Activated T-helper 2 cell treated with anti-CD3 and anti-CD28 coated beads, Interferon-gamma antibody, Interleukin-2, Interleukin-4, amounts not matched to agents 10 μg/mL and 5 μg/mL and 100 μg/mL, durations not matched to agents 14 hours and 24 hours and 36 hours (primary cell): ENCODE data around the gene ZNF385D. TPM values are rescaled to one million over a fixed set of nuclear protein-coding genes. Genes with fewer than 3 reads are reported as not detected.

ENCODE experiments used
- DNase-seq: peaks from one replicate; pipeline ENCODE4 v3.0.0; 2021; ENCODE audit warnings: low spot score
- H3K27ac Mint-ChIP-seq: one replicate; pipeline ENCODE4 v1.8.0; 2021; ENCODE audit warnings: mixed read lengths
- H3K27me3 Mint-ChIP-seq: one replicate; pipeline ENCODE4 v1.8.0; 2021; ENCODE audit warnings: low read depth, mixed read lengths
- H3K36me3 Mint-ChIP-seq: one replicate; pipeline ENCODE4 v1.8.0; 2021; ENCODE audit warnings: low read depth, mixed read lengths
- H3K4me1 Mint-ChIP-seq: one replicate; pipeline ENCODE4 v1.8.0; 2021; ENCODE audit warnings: low read depth, mixed read lengths
- H3K4me3 Mint-ChIP-seq: one replicate; pipeline ENCODE4 v1.8.0; 2021; ENCODE audit warnings: low read depth, mild to moderate bottlenecking, moderate library complexity, mixed read lengths
- H3K9me3 Mint-ChIP-seq: one replicate; pipeline ENCODE4 v1.8.0; 2021; ENCODE audit warnings: mixed read lengths
- intact Hi-C: fragments of 100-400 bp; cut with micrococcal nuclease; formaldehyde crosslinking; loops from one replicate; pipeline ENCODE4 v1.15.1; 2023
- total RNA-seq: library from RNA; stranded (reverse); gene quantifications from 2 replicates; pipeline ENCODE4 v1.2.3, GENCODE V29; 2022

The ZNF385D gene
- total RNA-seq, 1 donor from 2014 or later = not detected

DNA sequence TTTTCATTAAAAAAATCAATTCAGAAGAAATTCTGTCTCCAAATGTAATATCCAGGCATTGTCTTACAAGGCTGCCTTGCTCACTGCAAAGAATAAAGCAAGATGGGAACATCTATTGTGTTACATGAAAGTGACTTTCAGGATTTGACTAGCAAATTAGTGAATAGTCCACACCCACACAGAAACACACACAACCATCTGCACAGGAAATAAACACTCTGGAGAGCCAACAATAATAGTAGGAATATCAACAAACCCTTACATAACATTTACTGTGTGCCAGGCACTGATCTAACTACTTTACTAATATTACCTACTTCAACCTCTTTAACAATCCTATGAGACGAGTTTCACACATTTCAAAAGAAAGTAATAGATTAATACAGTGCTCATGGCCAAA, 28.9 kb upstream of the ZNF385D start:
- Mint-ChIP-seq H3K36me3 (no peaks in the 10 kb centered on the region), H3K4me1 (no peaks in the 10 kb centered on the region), H3K27me3 (no peaks in the 10 kb centered on the region), H3K27ac (no peak overlapping the region), H3K9me3 (peaks cover 17% of the 10 kb centered on the region), H3K4me3 (no peak overlapping the region)
- no peak for DNase-seq
- intact Hi-C loops = no loop called here

DNA sequence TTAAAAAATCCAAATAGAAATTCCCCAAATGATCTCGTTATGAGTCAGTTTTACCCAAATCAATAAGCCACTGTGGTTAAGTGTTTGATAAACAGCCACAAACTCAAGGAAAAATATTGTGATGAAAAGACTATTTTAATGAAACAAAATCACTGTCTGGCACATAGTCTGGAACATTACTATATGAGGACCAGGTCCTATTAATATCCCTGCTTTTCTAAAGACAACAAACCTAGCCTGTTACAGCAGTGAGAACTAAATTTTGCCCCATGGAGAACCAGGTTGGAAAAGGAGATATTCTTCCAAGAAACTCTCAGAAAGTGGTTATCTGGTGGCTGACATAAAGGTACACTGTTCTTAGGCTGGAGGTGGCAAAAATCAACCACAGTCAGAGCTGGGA, 27.7 kb upstream of the ZNF385D start:
- intact Hi-C loops = no loop called here
- Mint-ChIP-seq H3K4me3 (no peak overlapping the region), H3K4me1 (no peaks in the 10 kb centered on the region), H3K27me3 (no peaks in the 10 kb centered on the region), H3K36me3 (no peaks in the 10 kb centered on the region), H3K27ac (no peak overlapping the region), H3K9me3 (peaks cover 28% of the 10 kb centered on the region)
- DNase-seq = no peak

DNA sequence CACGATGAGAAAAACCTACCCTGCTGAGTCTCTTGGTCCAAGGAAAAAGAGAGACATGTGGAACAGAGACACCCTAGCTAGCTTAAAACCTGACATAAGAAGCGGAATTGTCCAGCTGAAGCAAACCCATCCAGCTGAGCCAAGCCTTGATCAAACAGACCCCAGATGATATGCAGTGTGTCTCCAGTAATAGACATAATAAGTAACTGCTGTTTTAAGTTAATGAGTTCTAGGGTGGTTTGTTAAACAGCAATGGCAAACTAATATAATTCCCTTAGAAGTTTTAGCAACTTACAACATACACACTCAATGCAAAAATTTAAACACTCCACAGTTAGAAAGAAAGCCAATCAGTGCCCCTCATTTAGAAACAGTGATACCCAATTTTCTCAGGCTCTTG, 26.8 kb upstream of the ZNF385D start:
- no peaks in the 10 kb centered on the region for H3K4me1 Mint-ChIP-seq
- intact Hi-C loops = no loop called here
- DNase-seq = no peak
- H3K27ac Mint-ChIP-seq = no peak overlapping the region
- peaks cover 33% of the 10 kb centered on the region for H3K9me3 Mint-ChIP-seq
- no peaks in the 10 kb centered on the region for H3K36me3 Mint-ChIP-seq
- H3K27me3 Mint-ChIP-seq = no peaks in the 10 kb centered on the region
- no peak overlapping the region for H3K4me3 Mint-ChIP-seq

DNA sequence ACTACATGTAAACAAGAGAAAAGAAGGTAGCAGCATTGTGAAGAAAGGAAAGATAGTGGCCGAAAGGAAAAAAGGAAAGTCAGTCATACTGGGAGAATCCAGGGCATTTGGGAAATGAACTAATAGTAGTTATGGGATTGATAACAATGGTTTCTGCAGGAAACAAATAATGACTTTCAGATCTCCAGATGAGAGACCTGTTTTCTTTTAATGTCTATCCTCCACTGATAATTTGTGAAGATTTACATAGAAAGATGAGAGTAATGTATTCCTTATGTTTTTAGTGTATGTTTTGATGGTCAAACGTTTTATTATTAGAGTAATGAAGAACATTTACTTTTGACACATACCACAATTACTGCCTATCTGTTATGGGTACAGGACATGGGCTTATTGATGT, 15.0 kb upstream of the ZNF385D start:
- Mint-ChIP-seq H3K4me1 (no peaks in the 10 kb centered on the region), H3K27me3 (no peaks in the 10 kb centered on the region)

DNA sequence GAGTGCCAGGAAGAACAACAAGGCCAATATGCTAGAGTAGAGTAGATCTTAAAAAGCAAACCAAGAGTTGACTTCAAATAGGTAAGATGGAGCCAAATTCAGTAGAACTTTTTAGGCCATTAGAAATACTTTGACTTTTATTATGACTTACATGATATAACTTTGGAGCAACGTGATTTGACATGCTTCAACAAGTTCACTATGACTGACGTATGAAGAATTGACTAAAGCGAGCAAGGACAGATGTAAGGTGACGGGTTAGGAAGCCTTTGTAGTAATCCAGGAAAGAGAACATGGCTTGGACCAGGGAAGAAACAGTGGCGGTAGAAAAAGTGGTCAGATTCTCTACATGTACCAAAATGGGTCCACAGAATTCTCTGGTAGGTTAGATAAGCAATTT, 4.9 kb upstream of the ZNF385D start:
- Mint-ChIP-seq H3K36me3 (no peaks in the 10 kb centered on the region), H3K27ac (no peak overlapping the region), H3K4me1 (no peaks in the 10 kb centered on the region), H3K27me3 (no peaks in the 10 kb centered on the region), H3K4me3 (no peak overlapping the region), H3K9me3 (peaks cover 11% of the 10 kb centered on the region)
- DNase-seq = no peak
- intact Hi-C loops = no loop called here

More for the DNA sequence above, 15.0 kb upstream of the ZNF385D start:
- Mint-ChIP-seq H3K36me3 (no peaks in the 10 kb centered on the region), H3K9me3 (peaks cover 35% of the 10 kb centered on the region), H3K27ac (no peak overlapping the region), H3K4me3 (no peak overlapping the region)
- intact Hi-C loops = no loop called here
- no peak for DNase-seq

DNA sequence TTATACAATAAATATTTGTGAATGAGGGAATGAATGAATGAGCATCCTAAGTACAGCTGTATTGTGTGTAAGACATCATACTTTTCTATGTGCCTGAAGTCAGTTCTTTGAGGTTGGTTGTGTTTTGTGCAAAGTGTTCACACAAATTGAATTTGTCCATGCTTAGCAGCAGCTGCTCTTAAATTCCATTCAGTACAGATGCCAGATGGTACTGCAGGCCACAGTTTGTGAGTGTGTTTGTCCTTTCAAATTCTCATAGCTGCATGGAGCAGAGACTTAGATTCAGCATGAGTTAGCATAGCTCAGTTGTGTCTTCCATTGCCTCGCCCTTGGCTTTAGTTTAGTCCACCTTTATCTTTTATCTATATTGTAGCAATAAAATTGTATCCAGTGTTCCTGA, 3.8 kb upstream of the ZNF385D start:
- Mint-ChIP-seq H3K27ac (no peak overlapping the region), H3K4me3 (no peak overlapping the region), H3K9me3 (peaks cover 7% of the 10 kb centered on the region), H3K27me3 (peaks cover 2% of the 10 kb centered on the region), H3K36me3 (no peaks in the 10 kb centered on the region), H3K4me1 (no peaks in the 10 kb centered on the region)
- intact Hi-C loops = no loop called here
- no peak for DNase-seq

DNA sequence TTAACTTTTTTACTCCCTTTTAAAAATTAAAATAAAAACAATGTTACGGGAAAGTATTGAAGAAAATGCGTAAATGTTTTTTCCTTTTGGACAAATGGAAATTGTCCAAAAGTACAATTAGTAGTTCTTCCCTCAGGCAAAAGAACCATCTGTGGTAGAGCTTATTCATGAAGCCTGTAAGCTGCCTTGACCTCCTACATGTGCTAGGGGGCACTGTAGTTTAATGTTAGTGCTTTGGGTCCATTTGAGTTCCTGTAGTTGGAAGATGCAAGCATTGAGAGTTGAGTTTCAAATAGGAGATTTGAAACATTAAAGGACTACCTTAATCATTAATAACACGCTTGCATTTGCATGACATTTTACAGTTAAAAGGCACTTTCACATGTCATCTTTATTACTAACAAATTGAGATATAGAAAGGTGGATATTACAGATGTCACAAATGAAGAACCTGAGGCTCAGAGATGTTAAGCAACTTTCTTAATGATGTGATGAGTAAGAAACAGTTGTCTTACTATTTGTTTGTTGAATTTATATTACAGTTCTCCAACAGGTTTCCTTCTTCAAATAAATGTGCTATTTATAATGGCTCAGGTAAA, 1.8 kb upstream of the ZNF385D start:
- H3K9me3 Mint-ChIP-seq = peaks cover 7% of the 10 kb centered on the region
- H3K36me3 Mint-ChIP-seq = no peaks in the 10 kb centered on the region
- no peak overlapping the region for H3K4me3 Mint-ChIP-seq
- H3K27me3 Mint-ChIP-seq = peaks cover 2% of the 10 kb centered on the region
- intact Hi-C loops = no loop called here
- H3K4me1 Mint-ChIP-seq = no peaks in the 10 kb centered on the region
- no peak for DNase-seq
- H3K27ac Mint-ChIP-seq = no peak overlapping the region

DNA sequence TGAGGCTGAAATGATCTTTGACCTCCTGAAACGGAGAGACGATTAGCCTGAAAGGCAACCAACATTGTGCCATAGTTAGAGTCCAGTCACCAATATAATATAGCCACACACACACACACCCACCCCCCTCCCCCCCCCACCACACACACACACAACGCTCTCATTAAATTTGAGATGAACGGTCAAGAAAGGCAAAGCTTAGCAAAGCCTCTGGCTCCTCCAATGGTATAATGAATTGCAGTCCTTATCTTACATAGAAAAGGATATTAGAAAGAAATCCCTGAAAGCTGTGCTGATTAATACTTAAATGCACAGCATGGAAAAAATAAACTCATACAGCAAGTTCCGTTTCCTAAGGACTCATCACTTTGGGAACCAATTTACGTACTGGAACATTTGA, 876 bp upstream of the ZNF385D start:
- Mint-ChIP-seq H3K9me3 (peaks cover 7% of the 10 kb centered on the region), H3K27ac (no peak overlapping the region), H3K4me3 (no peak overlapping the region), H3K4me1 (no peaks in the 10 kb centered on the region), H3K27me3 (peaks cover 2% of the 10 kb centered on the region), H3K36me3 (no peaks in the 10 kb centered on the region)
- no peak for DNase-seq
- intact Hi-C loops = no loop called here

DNA sequence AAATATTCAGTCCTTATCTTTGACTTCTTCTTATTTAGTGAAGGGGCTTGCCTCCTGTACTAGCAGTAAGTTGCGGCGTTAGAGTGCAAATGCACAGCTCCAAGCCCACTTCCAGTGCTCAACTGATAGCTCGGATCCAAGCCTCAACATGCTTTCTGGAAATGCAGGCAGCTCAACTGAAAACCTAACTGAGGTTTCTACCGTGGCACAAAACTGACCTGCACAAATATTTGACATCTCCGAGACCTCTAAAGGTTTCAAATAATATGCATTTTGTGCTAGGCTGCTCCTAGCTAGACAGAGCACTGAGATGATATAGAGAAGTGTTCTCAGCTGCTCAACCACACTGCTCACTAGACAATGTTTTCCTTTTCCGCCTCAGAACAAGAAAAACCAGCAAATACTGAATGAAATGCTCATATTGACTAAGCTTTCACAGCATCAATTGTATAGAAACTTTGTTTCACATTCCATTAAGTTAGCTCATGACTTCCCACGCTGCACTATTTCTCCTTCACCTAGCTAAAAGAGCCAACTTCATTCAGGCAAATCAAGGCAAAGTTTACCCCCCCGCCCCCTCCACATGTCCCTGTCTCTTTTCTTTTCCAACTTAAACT, 822 bp downstream of the ZNF385D start:
- intact Hi-C loops = no loop called here
- Mint-ChIP-seq H3K4me3 (no peak overlapping the region), H3K36me3 (no peaks in the 10 kb centered on the region), H3K4me1 (no peaks in the 10 kb centered on the region), H3K9me3 (no peaks in the 10 kb centered on the region), H3K27me3 (peaks cover 2% of the 10 kb centered on the region), H3K27ac (no peak overlapping the region)
- no peak for DNase-seq

DNA sequence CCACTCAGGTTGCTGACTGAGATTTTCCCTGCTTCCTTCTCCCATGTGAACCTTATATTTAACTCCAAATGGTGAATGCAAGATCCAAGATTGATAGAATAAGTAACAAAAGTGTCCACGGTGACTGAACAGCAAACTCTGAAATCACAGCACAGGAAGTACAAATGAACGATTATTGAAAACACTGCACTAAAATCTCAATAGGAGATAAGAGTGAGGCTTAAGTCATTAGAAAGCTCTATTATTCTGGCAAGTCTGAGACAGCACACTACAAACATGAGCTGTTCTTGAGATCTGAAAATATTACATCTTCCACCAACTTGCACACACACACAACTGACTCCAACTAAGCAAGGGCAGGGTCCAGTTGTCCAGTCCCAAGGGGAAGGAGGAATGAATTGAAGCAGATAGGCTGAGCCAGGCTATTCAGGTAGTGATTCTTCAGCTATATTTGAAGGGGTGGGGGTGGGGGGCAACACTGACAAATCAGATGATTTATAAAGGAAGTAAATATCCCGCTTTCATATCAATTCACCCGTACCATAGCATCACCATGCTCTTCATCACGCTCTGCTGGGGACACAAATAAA, 2.9 kb downstream of the ZNF385D start:
- intact Hi-C loops = no loop called here
- Mint-ChIP-seq H3K27me3 (peaks cover 2% of the 10 kb centered on the region), H3K36me3 (no peaks in the 10 kb centered on the region), H3K4me3 (no peak overlapping the region), H3K4me1 (no peaks in the 10 kb centered on the region), H3K9me3 (no peaks in the 10 kb centered on the region), H3K27ac (no peak overlapping the region)
- no peak for DNase-seq

DNA sequence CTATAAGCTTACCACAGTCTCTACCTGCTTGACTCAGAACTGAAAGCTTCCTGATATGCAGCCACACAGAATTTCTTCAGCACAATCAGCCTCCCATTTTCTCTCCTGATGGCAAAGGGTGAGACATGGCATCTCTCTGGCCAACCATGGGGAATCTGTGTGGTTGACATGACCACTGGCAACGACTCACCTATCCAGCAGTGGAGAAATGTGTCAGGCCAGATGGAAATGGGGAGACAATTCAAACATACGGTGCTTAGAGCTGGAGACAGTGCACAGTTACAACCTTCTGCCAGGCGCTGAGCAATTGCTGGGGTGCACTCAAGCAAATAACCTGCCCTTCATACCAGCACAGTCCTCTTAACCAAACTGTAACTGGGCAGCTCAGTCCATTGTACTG, 3.6 kb downstream of the ZNF385D start:
- Mint-ChIP-seq H3K4me3 (no peak overlapping the region), H3K27ac (no peak overlapping the region), H3K36me3 (no peaks in the 10 kb centered on the region), H3K27me3 (peaks cover 2% of the 10 kb centered on the region), H3K4me1 (no peaks in the 10 kb centered on the region), H3K9me3 (peaks cover 3% of the 10 kb centered on the region)
- DNase-seq = no peak
- intact Hi-C loops = no loop called here

DNA sequence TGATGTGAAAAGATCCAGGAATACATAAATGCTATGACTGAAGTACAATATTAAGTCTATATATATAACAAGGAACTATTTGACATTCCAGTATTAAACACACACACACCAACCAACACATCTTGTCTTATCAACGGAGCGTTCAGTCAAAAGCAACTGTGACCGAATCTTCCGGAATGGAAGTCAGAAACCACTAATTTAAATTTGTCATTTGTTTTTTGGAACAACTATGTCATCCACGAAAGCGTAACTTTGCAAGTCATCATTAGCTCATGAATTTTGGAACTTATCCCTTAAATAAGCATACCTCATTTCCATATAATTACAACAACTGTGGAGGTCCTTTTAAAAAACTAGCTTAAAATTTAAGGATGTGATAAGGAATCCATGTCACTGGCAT, 5.0 kb downstream of the ZNF385D start:
- no peak overlapping the region for H3K27ac Mint-ChIP-seq
- H3K9me3 Mint-ChIP-seq = peaks cover 8% of the 10 kb centered on the region
- intact Hi-C loops = no loop called here
- H3K27me3 Mint-ChIP-seq = peaks cover 2% of the 10 kb centered on the region
- no peak overlapping the region for H3K4me3 Mint-ChIP-seq
- H3K4me1 Mint-ChIP-seq = no peaks in the 10 kb centered on the region
- H3K36me3 Mint-ChIP-seq = no peaks in the 10 kb centered on the region
- DNase-seq = no peak

DNA sequence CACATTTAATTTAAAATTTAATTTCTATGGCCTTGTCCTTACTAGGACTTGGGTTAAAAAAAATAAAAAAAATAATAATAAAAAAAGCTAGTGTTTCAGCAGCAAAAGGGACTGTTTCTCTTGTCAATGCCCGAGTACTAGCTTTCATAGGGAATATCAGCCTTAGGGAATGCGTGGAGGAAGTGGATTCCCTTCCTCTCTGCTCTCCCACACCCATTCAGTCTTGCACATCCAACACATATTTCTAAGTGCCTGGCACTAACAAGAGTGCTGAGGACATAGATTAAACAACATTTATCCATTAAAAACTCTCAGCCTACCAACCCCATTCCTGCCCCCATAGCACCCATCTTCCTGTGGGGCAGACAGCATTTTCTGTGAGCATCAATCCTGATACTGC, 6.2 kb downstream of the ZNF385D start:
- Mint-ChIP-seq H3K27me3 (no peaks in the 10 kb centered on the region), H3K36me3 (no peaks in the 10 kb centered on the region), H3K4me1 (no peaks in the 10 kb centered on the region), H3K4me3 (no peak overlapping the region), H3K27ac (no peak overlapping the region), H3K9me3 (peaks cover 8% of the 10 kb centered on the region)
- intact Hi-C loops = no loop called here
- DNase-seq = no peak
